ENCODE results near the gene SLC34A2. TPM values are rescaled to one million over a fixed set of nuclear protein-coding genes. Genes with fewer than 3 reads are reported as not detected.

Gene SLC34A2
- total RNA-seq, 3 donors from 2014 or later, result 0.19 to 0.35 TPM; not detected in 1

DNA sequence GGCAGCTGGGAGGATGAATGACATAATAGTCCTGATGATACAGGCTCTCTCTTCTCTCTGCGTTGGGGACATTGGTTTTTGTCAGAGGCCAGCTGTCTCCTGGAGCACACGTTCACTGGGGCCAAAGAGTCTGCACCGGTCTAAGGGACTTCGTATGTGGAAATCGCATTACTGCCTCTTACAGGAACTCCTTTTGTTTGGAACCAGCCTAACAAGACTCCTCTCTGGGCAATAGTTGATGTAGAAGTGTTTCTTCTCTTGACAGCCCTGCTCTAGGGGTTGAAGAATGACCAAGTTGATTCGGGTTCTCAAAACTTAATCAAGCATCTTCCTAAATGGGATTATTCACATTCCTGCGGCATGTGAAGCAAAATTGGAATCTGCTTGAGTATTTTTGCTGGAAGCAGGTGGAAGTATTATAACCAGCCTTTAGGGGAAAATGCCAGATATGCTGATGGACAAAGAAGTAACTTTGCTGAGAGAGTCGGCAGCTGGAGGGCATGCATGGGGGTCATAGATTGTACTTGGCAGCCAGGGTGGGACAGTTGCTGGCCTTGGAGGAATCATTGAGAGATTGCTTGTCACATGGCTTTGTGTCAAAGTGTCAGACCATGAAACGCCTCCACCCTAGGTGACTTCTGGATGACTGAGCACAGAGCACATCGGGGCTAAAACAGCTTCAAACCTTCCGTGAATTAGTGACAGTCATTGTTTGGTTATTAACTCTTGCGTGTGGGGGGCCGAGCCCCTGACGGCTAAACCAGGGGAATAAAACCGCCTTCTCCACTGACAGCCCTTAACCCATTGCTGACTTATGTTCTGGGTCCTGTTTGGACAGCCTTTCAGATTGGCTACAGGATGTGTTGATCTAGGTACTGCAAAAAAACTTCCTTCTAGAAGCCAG lies 34.4 kb upstream of the SLC34A2 start:
- ATAC-seq, result no peak
- no peak for TF ChIP-seq CTCF (IDR thresholded peaks at IDR 0.05)
- no peak for DNase-seq
- intact Hi-C loops (cut with DNase I, micrococcal nuclease), result no loop called here
- H3K4me1 ChIP-seq (ENCODE audit: low read depth), result no peaks in the 10 kb centered on the region
- no peaks in the 10 kb centered on the region for H3K9me3 ChIP-seq
- H3K4me3 ChIP-seq, result no peak overlapping the region
- H3K36me3 ChIP-seq (ENCODE audit: low read depth), result no peaks in the 10 kb centered on the region

DNA sequence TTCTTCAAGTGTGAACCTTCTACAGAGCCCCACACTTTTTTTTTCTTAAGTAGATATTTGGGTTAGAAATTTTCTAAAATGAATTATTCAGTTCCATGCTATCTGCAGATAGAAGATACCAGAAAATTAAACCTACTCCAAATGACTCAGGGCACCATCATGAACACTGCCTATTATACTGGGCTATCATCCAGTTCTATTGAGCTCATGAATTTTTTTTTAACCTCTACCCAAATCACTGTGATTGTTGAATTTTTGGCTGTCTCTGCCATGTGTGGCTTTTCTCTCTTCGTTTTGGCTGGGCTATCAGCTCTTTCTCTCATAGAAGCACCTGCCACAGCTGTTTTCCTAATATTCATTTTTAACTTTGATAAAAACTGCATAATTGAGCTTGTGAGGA lies 31.0 kb upstream of the SLC34A2 start:
- no peak overlapping the region for H3K4me3 ChIP-seq
- intact Hi-C loops (cut with DNase I, micrococcal nuclease), result no loop called here
- ATAC-seq, result no peak

GRCh38 chr4:25628451-25628850 lies 27.2 kb upstream of the SLC34A2 start:
- DNase-seq, result no peak
- ATAC-seq, result no peak
- no peaks in the 10 kb centered on the region for H3K4me1 ChIP-seq (ENCODE audit: low read depth)
- no peak for TF ChIP-seq CTCF (IDR thresholded peaks at IDR 0.05)
- no peaks in the 10 kb centered on the region for H3K36me3 ChIP-seq (ENCODE audit: low read depth)
- no peaks in the 10 kb centered on the region for H3K9me3 ChIP-seq
- H3K4me3 ChIP-seq, result no peak overlapping the region
- intact Hi-C loops (cut with DNase I, micrococcal nuclease), result no loop called here

More for the DNA sequence above, 31.0 kb upstream of the SLC34A2 start:
- H3K36me3 ChIP-seq (ENCODE audit: low read depth), result no peaks in the 10 kb centered on the region
- TF ChIP-seq CTCF (IDR thresholded peaks at IDR 0.05), result no peak
- DNase-seq, result no peak
- H3K9me3 ChIP-seq, result no peaks in the 10 kb centered on the region
- no peaks in the 10 kb centered on the region for H3K4me1 ChIP-seq (ENCODE audit: low read depth)

GRCh38 chr4:25632135-25632534 lies 23.5 kb upstream of the SLC34A2 start:
- TF ChIP-seq CTCF (IDR thresholded peaks at IDR 0.05), result no peak
- Histone ChIP-seq H3K36me3 (ENCODE audit: low read depth) (no peaks in the 10 kb centered on the region), H3K4me1 (ENCODE audit: low read depth) (no peaks in the 10 kb centered on the region), H3K9me3 (no peaks in the 10 kb centered on the region), H3K4me3 (no peak overlapping the region)
- peak in 1 of 3 donors; percentile 16 for DNase-seq
- intact Hi-C loops (cut with DNase I, micrococcal nuclease), result no loop called here
- peak; percentile 72 for ATAC-seq

- Histone ChIP-seq H3K4me1 (ENCODE audit: low read depth) (no peaks in the 10 kb centered on the region), H3K9me3 (no peaks in the 10 kb centered on the region), H3K4me3 (no peak overlapping the region), H3K36me3 (ENCODE audit: low read depth) (no peaks in the 10 kb centered on the region)
- no peak for DNase-seq
- intact Hi-C loops (cut with DNase I, micrococcal nuclease), result no loop called here
- ATAC-seq, result no peak
- no peak for TF ChIP-seq CTCF (IDR thresholded peaks at IDR 0.05)
These were observed 22.1 kb upstream of the SLC34A2 start for GRCh38 chr4:25633541-25633940.
